Hematopoietic multipotent progenitor cell treated with erythropoietin and hydrocortisone succinate and interleukin-3 and kit ligand, for 6 days (in vitro differentiated cells): Measurements from ENCODE around the gene CHSY1.
"Not testable (repeated sequence)": the region's sequence is repeated elsewhere in the genome, so short reads cannot be mapped to it uniquely, and the experiment has no call there.

Experiments used
- DNase-seq: peaks from one replicate; pipeline ENCODE4 v3.0.0-alpha.2; 2015

CHSY1 gene

GRCh38 chr15:101131489-101132389 lies 120.1 kb downstream of the CHSY1 start:
- no peak for DNase-seq

- DNase-seq: no peak
Observed at GRCh38 chr15:101129851-101130380, 121.9 kb downstream of the CHSY1 start.

DNA sequence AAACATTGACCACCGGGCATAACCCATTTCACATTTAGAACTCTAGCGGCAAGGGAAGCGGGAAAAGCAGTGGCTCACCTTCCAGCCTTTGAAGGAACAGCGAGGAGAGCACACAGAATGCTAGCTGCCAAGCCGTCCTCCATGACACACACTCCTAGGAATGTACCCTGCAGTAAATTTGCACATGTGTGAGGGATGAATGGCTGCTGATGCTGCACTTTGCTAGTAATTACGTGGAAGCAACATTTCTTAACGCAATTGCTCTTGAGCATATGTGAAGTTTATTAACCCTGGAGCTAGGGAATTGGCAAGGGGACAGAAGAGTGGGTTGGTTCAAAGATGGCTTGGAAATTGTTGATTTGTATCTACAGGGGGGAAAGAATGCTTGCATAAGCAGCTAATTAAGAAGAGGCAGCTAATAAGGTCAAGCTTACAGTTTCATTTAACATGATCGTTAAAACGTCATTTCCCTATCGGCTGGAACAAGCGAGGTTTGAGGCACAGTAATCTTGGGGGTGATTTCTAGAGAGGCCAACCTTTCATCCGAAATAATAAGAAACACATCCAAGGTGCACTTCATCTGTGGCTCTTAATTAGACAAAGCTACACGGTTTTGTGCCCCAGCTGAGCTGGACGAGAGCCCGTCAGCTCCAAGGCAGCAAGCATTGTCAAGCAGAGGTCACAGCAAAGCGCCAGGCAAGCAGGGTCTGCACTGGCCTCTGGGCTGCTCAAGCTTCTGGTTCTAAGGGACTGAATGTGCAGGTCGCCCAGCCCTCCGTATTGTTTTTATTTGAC lies 123.4 kb downstream of the CHSY1 start:
- no peak for DNase-seq

GRCh38 chr15:101127506-101128076 lies 124.3 kb downstream of the CHSY1 start:
- peak; percentile 65 for DNase-seq

DNA sequence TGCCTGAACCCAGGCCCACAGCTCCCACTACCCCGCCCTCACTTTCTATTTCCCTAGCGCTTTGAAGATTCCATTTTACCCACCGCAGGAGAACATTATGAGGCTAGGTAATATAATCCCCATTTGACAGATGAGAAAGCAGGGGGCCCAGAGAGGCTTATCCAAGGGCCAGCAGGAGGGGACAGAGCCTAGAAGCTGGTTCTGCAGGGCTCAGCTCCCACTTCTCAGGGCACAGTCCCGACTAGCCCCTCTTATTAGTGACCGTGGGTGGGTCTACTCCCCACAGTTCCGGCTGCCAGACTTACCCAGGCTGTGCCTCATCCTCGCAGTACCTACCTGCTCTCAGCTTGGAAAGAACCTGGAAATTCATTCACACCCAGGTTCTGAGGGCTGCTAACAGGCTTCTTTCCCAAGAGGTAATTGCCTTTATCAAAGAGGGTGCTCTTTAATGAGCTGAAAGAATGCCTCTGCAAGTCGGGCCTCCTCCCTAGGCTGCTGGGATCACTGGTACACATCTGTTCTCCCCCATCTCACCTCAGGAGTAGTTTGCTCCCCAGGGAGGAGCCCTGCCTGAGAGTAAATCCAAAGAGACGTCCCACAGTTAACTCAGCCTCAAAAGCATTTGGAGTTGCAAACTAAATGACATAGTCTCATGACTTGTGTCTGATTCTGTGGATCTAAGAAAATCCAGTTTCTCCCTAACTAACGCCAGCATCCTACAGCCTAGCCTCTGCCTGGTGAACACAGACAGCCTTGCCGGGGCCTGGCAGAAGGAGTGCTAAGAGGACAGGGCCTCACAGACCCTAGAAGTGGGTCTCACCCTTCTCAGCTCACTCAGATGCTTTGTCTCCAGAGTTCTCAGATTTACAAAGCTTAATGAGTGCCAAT lies 125.0 kb downstream of the CHSY1 start:
- DNase-seq: no peak

GRCh38 chr15:101125881-101126428 lies 125.9 kb downstream of the CHSY1 start:
- not testable (repeated sequence) for DNase-seq
